Adrenal gland (tissue), 5 donors: ENCODE data around the gene KCTD20.

Experiments used
- POLR2A ChIP-seq, 2 donors: fragments of 450-650 bp; IDR thresholded peaks; one replicate each; pipeline ENCODE4 v1.6.1; 2017; ENCODE audit warnings: antibody characterized with exemption in 2 of 2, mild to moderate bottlenecking in 2 of 2, moderate library complexity in 1 of 2
- TF ChIP-seq, protein P1 (sequence below), 6 experiments: fragments of 450-650 bp in 4 of 6; fragments of 200-600 bp in 2 of 6; sonication (generic) in 1 of 6; IDR thresholded peaks; 1 replicate in 5 of 6; 2 replicates in 1 of 6; pipeline versions ENCODE4 v1.5.1 to v1.8.0; 2016 to 2021; ENCODE audit warnings: antibody characterized with exemption in 6 of 6, mild to moderate bottlenecking in 2 of 6, moderate library complexity in 1 of 6
- donor health status: DM: no; HTN: no; CAD: no.

DNA sequence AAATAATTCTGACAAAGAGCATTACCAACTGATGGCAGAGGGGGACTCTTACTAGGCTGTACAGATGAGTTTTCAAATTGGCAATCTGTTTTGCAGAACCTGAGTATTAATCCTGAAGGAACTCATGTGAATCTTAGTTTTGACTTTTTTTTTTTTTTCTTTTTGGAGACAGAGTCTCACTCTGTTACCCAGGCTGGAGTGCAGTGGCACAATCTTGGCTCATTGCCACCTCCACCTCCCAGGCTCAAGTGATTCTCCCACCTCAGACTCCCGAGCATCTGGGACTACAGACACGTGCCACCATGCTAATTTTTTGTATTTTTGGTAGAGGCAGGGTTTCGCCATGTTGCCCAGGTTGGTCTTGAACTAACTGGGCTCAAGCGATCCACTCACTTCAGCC is 49.3 kb downstream of the KCTD20 start:
- TF ChIP-seq, protein P1, sequence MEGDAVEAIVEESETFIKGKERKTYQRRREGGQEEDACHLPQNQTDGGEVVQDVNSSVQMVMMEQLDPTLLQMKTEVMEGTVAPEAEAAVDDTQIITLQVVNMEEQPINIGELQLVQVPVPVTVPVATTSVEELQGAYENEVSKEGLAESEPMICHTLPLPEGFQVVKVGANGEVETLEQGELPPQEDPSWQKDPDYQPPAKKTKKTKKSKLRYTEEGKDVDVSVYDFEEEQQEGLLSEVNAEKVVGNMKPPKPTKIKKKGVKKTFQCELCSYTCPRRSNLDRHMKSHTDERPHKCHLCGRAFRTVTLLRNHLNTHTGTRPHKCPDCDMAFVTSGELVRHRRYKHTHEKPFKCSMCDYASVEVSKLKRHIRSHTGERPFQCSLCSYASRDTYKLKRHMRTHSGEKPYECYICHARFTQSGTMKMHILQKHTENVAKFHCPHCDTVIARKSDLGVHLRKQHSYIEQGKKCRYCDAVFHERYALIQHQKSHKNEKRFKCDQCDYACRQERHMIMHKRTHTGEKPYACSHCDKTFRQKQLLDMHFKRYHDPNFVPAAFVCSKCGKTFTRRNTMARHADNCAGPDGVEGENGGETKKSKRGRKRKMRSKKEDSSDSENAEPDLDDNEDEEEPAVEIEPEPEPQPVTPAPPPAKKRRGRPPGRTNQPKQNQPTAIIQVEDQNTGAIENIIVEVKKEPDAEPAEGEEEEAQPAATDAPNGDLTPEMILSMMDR (IDR thresholded peaks at IDR 0.05) = no peak
- TF ChIP-seq POLR2A (IDR thresholded peaks at IDR 0.05) = no peak
